M059J (cell line): ENCODE measurements around the gene SND1. TPM values are rescaled to one million over a fixed set of nuclear protein-coding genes. Genes with fewer than 3 reads are reported as not detected.
"Not testable (repeated sequence)": the region's sequence is repeated elsewhere in the genome, so short reads cannot be mapped to it uniquely, and the experiment has no call there.

Experiments used
- DNase-seq: peaks from one replicate; pipeline ENCODE4 v3.0.0-alpha.2; 2012; ENCODE audit warnings: low read depth
- total RNA-seq: library from RNA; depleted of rRNA; stranded (reverse); fragments of >200 nt; shearing (Covaris generic); gene quantifications from 2 replicates; pipeline ENCODE4 v1.2.3, GENCODE V29; 2014

Gene SND1
- total RNA-seq, 1 experiment from 2014 or later, result 171 TPM

DNA sequence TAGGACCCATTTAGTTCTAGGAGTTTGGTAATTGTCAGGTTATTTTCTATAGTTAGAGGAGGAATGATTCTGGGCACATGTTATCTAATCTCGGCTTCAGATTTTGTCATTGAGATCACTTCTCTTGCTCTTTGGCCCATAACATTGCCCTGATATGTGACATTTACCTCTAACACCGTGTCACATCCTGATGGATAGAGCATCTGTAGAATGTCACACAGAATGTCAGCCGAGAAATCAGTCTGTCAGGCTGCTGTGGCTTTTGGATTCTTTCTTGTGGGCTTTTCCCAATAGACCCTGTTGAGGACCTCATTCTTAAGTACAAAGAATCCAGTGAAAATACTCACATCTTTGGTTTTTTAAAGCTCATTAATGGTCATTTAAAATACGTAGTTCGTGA is 236.8 kb downstream of the SND1 start:
- DNase-seq, result no peak

DNA sequence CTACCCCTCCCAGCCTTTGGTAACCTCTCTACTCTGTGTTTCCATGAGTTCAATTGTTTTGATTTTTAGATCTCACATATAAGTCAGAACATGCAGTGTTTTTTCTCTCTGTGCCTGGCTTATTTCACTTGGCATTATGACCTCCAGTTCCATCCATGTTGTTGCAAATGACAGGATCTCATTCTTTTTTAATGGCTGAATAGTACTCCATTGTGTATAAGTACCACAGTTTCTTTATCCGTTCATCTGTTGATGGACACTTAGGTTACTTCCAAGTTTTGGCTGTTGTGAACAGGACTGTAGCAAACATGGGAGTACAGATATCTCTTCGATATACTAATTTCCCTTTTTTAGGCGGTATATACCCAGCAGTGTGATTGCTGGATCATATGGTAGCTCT is 237.7 kb downstream of the SND1 start:
- no peak for DNase-seq

DNA sequence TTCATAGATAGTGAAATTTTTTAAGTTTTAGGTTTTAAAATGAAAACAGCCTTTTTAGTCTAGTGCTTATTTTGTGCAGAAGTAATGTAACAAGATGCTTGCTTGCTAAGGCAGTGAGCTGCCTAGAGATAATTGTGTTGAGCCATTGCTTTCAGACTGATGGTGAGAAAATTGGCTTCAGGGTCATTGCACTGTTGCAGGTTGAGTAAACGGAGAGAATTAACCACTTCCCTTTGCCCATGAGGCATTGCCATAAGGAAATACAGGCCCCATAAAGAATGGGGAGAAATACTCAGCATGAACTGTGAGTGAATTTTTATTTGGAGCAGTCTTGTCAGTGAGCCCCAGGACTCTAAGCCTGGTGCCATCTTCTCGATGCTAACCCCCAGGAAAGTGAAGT is 238.7 kb downstream of the SND1 start:
- peak; percentile 54 for DNase-seq

DNA sequence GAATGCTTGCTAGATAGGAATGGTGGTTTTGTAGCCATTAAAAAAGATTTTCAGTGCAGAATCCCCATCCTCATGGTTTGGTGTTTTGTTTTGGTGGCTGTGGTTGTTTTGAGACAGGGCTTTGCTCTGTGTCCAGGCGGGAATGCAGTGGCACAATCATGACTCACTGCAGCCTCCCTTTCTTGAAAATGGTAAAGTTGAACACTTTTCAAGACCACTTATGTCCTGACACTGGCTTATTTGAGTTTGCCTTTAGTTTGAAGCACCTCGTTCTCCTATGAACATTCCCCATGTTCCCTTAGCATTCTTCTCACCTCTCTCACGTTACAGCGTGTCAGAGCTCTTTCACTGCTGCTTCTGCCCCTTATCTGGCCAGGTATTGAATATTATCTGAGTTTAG is 239.2 kb downstream of the SND1 start:
- peak; percentile 24 for DNase-seq

DNA sequence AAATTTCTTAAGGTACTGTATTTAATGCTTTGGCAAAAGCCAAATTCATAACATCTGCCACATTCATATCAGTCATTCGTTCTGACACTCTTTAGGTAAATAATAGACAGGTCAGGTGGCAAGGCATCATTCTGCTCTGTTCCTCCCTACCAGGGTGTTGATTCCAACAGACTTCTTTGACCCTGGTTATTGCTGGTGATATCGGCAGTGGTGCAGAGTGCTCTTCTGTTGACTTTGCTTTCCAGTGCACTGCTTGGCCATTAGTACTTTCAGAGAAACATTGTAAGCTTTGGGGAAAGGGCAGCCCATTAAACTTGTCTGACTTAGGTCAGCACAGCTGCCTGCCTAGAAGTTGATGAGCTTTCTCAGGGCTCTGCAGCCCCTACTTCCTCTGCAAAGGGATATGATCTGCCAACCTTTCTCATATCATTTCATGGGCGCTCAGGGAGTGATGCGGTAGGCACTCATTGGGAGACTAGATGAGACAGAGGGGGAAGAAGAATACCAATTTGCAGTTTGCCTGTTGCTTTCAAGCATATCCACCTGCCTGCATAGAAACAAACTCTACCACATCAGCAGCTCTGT is 240.0 kb downstream of the SND1 start:
- no peak for DNase-seq

DNA sequence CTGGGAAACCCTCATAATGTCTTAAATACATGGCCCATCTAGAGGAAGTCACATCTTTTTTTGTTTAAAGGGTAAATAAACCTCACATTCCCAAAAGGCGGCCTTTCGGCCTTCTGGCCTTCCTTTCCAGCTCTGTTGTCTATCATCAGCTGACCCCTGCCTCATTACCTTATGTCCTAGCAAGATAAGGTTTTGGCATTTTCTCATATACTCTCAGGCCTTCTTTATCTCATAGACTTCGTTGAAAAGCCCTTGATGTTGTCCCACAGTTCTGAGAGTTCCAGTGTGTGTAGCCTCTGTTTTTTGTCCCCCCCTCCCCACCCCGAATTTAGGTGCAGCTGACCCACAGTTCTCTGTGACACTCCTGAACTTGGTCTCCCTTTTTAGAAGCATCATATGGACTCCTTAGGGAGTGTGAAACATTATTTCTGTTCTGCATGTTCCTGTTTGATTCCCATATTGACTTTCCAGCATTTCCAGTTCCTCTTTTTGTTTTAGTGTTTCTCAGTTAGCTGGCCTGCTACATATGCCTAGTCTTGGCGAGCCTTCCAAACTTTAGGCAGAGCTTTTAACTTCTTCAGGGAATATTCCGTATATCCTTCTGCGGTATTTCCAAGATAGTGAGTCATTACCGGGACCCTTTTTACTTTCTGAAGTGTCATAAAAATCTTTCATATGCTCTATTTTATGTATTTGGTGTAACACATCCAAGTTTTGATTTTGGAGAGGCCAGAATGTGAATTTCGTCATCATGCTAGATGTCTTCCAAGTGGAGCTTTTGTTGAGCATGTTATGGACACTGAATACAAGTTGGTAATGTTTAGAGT is 240.7 kb downstream of the SND1 start:
- no peak for DNase-seq

DNA sequence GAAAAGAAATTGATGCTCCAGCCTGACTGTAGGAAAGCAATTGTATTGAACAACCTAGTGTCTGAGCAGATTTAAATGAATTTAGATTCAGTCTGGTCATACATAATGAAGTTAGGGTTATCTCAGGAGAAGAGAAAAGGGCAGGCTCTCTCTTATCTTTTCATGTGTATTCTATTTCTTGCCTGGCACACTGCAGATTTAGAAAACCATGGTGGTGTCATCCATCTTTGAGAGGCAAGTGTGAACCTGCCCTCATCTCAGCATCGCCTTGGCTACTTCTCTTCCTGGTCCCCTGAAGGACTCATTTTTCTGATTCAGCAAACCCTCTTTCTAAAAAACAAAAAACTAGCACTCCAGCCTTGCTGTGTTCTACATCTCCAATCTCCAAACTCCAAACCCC is 241.6 kb downstream of the SND1 start:
- DNase-seq, result no peak

DNA sequence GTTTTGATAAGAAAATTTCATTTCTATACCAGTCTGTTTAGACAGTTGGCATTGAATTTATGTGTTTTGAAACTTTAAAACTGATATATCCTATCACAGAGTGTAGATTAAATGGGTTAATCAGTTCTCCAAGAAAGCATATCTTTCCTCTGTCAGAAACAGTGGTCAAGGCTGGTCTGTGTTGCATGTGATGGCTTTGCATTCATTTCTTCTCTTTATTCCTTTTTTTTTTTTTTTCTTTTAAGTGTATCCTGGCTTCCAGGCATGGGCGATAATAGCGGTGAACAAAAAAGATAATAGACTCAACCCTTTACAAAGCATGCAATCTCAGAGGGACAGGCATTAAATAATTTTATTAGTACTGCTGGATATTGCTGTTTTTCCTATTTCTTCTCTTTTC is 242.6 kb downstream of the SND1 start:
- DNase-seq, result no peak

DNA sequence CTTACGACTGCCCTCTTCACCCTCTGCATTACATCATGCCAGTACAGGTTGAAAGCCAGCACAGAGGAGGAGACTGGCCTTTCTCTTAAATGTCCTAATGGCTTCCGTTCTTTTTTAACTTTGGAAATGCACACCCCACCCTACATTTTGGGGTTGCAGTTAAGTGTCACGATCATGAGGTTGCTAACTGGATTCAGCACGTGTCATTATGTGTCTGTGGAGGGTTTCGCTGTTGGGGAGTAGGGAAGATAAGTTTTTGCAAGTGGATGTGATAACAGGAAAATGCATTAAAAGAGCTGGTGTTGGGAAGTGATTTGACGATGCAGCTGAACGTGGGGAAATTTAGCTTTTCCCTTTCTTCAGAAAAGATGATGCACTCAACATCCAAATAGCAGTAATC is 243.4 kb downstream of the SND1 start:
- no peak for DNase-seq

DNA sequence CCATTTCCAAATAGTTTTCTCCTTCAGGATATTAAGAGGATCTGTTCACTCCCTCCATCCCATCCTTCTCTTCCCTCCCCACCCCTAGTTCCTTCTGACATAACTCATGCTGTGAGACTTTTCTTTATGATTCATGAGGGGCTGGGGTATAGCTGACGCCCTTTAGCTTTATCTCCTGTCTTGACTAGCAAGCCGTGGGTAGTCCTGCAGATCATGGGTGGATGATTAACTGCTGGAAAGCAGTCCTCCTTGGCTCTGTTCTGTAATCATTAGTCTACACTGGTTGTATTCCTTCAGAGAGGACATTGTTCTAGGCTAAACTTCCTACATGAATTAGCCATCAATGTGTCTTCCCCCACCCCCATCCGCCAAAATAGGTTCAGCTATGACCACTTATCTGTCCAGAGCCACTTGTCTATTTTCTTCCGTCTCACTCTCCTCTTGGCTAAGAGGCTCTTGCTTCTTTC is 243.9 kb downstream of the SND1 start:
- DNase-seq, result no peak

DNA sequence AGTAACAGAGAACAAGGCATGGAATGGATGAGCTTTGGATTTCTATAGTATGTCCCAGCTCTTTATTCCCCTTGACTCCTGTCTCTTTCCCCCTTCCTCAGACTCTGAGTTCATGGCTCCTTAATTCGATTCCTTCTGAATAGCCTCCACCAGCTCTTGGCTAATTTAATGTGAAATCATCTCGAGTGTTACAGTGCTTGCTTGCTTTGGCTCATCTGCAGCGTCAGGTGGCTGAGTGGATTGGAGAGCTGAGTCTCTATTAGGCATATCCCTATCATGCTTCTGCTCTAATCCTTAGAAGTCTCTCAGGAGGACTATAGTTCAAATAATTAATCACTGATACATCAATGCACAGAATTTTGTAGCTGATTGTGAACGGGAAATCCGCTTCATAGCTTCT is 244.7 kb downstream of the SND1 start:
- DNase-seq, result no peak

DNA sequence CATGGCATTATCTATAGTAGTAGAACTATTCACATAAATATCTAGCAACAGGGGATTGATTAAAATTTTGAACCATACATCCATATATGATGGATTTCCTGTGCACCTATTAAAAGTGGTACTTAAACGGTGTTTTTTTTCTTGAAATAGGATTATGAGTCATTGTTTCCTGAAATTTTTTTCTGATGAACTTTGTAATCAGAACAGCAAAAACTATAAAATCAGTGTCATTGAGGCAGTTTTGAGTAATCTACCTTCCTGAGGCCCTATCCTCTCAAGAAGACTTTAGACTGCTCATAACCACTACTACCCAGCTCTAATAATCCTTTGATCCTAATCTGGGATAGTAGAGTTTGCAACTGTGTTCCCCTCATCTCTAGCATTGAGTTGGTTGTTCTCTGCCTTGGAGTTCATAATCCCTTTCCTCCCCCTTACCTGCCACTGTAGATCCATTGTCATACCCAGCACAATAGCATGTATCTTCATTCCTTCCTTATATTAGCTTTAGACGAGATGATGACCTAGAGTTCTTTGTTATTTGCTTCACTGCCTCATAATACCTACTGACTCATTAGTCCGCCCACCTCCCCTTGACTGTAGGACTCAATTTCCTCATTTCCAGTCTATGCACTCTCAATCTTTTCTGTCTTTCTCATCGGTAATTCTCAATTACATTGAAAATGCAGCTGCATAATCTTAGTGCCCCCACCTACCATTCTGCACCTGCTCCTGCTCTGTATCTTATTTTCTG is 245.9 kb downstream of the SND1 start:
- peak; percentile 32 for DNase-seq

DNA sequence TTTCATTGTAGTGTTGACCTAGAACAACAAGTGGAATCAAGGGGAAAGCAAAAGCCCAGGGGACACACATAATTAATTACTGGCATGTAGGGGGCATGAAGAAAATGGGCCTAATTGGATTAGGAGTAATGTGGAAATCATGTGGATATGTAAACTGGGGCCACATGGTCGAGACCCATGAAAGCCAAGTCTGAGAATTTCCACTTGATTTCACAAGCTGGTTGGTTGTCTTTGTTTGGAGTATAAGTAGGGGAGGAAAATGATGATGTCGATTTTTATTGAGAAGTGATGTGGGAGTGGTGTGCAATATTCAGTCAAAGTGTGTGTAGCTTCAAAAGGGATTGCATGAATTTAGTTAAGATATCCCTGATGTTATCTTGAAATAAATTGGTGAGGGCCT is 247.4 kb downstream of the SND1 start:
- no peak for DNase-seq

DNA sequence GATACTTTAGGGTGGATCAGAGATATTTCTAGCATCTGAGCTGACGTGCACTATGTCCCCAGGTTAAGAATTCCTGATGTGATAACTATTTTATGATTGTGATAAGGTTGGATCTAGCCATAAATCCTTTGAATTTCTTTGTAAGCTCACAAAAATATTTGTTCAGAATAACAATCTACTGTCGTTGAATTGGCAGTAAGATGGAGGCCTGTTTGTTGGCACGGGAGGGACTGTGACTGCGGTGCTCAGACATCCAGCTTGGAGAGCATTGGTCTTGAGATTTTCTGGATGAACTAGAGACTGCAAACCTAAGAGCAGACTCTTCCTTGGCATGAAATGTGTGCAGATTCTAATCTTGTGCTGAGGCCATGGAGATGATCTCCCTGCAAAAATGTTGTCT is 248.1 kb downstream of the SND1 start:
- no peak for DNase-seq

DNA sequence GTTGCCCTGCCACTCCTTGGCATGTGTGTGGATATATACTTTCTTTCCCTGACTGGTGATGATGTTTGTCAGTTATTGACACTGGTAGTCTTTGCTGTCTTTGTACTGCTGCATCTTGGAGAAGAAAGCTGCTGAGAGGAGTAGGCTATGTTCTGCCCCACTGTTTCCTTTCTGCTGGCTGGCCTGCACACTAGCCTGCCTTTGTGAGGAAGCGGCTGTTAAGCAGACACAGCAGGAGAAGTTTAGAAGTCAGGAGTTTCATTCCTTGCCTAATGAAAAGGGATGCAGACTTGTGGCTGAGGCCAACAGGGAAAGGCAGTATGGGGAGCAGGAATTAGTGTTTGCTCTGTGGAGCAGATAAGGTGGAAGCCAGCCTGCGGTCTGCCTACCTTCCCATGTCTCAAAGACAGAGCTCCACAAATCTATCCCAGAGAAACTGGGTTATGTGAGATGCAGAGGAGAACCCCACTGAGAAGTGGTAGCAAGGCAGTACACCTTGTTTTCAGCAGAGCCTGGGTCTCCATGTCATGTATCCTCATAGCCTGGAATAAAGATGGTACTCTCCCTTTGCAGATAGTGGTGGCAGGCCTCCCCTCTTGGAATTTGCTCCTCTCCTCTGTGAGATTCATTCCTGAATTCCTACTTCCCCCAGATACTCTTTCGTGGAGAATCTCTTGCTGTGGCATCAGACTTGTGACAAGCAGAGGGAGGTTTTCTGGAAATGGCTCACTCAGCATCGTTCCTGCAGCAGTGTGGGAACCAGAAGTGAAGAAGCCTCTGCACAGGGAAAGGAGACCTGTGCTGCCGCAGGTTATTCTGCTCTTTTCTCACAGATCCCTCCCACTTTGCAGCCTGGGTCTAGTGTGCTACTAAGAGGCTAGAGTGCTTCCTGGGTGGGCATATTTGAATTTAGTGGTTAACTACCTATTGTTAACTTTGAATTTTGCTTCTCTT is 249.0 kb downstream of the SND1 start:
- DNase-seq, result no peak

DNA sequence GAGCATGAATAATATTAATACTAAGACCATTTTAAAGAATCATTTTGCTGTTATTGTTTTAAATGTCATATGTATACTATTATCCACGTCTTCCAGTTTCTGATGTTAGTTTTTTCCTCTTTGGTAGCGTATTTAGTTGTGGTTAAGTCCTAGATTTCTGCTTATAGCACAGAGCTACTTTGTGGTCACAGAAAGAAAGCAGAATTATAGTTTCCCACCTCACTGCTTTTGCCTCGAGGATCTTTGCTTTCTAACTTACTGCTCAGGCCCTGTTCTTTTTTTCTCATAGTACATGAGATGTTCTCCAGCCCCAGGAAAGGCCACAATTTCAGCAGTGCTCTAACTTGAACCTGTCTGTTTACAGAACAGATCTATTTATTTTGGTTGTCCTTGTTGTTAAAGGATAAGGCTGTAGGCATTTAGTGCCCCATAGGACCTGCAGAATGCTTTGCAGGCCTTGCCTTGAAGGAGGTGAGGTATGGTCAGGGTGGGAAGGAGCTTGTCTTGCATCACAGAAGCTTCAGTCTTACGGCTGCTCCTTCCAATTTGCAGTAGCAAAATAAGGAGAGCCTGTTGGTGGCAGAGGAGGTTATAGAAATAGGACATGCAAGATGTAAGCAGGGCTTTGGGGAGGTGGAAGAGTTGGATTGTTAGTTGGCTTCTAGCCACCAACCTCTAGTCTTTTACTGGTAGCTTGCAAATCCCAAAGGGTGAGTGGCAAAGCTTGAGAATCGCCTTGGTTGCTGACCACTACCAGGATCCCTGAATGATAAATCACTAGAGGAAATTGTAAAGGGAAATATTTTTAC is 250.1 kb downstream of the SND1 start:
- peak; percentile 15 for DNase-seq

DNA sequence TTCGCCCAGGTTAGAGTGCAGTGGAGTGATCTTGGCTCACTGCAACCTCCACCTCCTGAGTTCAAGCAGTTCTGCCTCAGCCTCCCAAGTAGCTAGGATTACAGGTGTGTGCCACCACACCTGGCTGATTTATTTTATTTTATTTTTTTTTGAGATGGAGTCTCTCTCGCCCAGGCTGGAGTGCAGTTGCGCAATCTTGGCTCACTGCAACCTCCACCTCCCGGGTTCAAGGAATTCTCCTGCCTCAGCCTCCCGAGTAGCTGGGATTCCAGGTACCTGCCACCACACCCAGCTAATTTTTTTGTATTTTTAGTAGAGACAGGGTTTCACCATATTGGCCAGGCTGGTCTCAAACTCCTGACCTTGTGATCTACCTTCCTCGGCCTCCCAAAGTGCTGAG is 250.8 kb downstream of the SND1 start:
- not testable (repeated sequence) for DNase-seq

DNA sequence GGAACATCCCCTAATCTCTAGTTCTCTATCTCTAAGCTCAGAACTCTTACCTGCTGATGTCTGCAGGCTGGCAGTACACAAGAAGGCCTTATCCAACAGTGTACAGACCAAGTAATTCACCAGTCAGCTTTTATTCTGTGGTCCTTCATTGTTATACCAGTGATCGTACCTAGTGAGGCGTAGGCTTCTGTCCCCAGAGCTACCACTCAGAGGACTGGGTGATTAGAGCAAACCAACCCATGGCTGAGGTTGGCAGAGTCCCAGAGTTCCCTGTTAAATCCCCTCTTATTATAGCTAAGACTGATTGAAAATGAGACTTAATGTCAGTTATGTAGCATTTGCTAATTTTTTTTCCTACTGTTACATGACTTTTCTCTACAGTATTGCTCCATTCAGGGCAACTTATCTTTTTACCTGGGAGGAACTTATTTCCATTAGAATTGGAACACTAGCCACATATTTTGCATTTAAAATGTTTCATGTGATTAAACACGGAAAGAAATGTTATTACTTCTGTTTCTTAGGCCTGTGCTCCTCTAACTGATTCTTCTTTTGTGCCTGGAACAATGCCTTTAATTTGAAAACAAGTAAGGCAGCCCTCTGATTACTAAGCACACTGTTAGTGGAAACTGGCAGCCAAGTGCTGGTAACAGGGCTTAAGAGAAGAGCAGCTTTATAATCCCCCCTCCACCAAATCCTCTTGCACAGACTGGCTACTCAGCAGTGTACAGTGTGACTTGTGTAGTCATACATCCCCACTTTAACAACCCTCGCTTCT is 252.1 kb downstream of the SND1 start:
- DNase-seq, result no peak

DNA sequence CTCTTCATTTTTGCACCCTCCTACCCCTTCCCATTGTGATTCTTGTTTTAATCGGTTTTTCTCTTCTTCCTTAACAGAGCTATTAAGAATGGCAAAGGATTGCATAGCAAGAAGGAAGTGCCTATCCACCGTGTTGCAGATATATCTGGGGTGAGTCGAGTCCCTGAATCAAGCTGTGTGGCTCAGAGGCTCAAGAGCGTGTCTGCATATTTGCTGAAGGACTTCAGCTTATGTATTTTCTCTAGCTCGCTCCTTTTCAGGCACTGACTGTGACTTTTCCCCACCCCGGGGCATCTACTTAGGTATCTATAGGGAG is 252.6 kb downstream of the SND1 start:
- DNase-seq, result no peak

DNA sequence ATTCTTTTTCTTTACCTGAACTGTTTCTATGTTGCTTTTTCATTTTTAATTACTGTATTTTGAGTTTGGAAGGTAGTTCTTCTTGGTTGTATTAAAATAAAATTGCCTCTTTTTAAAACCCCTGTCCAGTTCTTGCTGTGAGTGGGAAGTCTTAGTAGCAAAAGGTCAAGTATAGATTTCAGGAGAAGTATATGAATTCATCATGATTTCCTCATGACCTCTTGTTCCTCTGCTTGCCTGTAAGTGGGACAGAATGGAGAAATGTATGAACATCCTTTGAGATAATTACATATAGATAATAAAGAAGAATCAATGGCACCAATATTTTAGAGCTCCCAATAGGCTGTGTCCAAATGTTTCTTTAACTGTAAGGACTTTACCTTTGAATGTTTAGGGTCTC is 253.0 kb downstream of the SND1 start:
- DNase-seq, result no peak
